Inferior parietal cortex (tissue), 1 donor: ENCODE measurements around the gene LDLRAD1.
"Not testable (repeated sequence)": the region's sequence is repeated elsewhere in the genome, so short reads cannot be mapped to it uniquely, and the experiment has no call there.

Experiments
- DNase-seq: peaks from one replicate; pipeline ENCODE4 v3.0.0-alpha.2; 2016; ENCODE audit errors: extremely low spot score

LDLRAD1 gene

GRCh38 chr1:54017979-54018378 lies at the start of gene LDLRAD1:
LDLRAD1 (minus strand) TSS chr1:54018186; CDS start chr1:54018112, 74 bp downstream.
- DNase-seq: no peak

GRCh38 chr1:54064299-54064698 lies 46.3 kb upstream of the LDLRAD1 start:
- no peak for DNase-seq

- no peak for DNase-seq
Measured at GRCh38 chr1:54054438-54054749, 36.4 kb upstream of the LDLRAD1 start.

GRCh38 chr1:54053745-54054437 lies 35.9 kb upstream of the LDLRAD1 start:
- peak; percentile 20 for DNase-seq

- DNase-seq: peak; percentile 98
Measured at GRCh38 chr1:54052934-54053744, 35.2 kb upstream of the LDLRAD1 start, which contains the start of the genes TCEANC2 and TMEM59. TCEANC2 (plus strand) TSS chr1:54053608; CDS start chr1:54054423, 815 bp downstream. TMEM59 (minus strand) TSS chr1:54053204; CDS start chr1:54053188, 16 bp downstream.

GRCh38 chr1:54052431-54052933 lies 34.5 kb upstream of the LDLRAD1 start:
- peak; percentile 42 for DNase-seq

GRCh38 chr1:54051933-54052430 lies 34.0 kb upstream of the LDLRAD1 start:
- no peak for DNase-seq

- not testable (repeated sequence) for DNase-seq
Measured at GRCh38 chr1:54050435-54050834, 32.4 kb upstream of the LDLRAD1 start.

GRCh38 chr1:54047384-54048305 lies 29.7 kb upstream of the LDLRAD1 start:
- DNase-seq: no peak

- DNase-seq: no peak
Measured at GRCh38 chr1:54046671-54047383, 28.8 kb upstream of the LDLRAD1 start.

GRCh38 chr1:54045496-54045895 lies 27.5 kb upstream of the LDLRAD1 start:
- peak; percentile 47 for DNase-seq

- DNase-seq: no peak
Measured at GRCh38 chr1:54041806-54042205, 23.8 kb upstream of the LDLRAD1 start.

- DNase-seq: no peak
Measured at GRCh38 chr1:54037476-54037875, 19.5 kb upstream of the LDLRAD1 start.

GRCh38 chr1:54028306-54029251 lies 10.6 kb upstream of the LDLRAD1 start:
- peak; percentile 35 for DNase-seq

- no peak for DNase-seq
Measured at GRCh38 chr1:54027848-54028247, 9.9 kb upstream of the LDLRAD1 start.

- not testable (repeated sequence) for DNase-seq
Measured at GRCh38 chr1:54024811-54025210, 6.8 kb upstream of the LDLRAD1 start.

GRCh38 chr1:54024358-54024757 lies 6.4 kb upstream of the LDLRAD1 start:
- no peak for DNase-seq

GRCh38 chr1:54019562-54020176 lies 1.7 kb upstream of the LDLRAD1 start:
- not testable (repeated sequence) for DNase-seq

GRCh38 chr1:54018635-54019034 lies 649 bp upstream of the LDLRAD1 start:
- DNase-seq: no peak
